Endothelial cell of hepatic sinusoid (primary cell): Measurements from ENCODE around the gene GPR107.

Source experiments
- in situ Hi-C: cut with HindIII; loops from 2 replicates; pipeline ENCODE4 v1.10.0; 2017; ENCODE audit warnings: low sequenced_read_pairs

Gene GPR107

GRCh38 chr9:130027533-130028365 is 26.0 kb upstream of the GPR107 start:
- in situ Hi-C loops: no loop called here

GRCh38 chr9:130028493-130029222 is 25.0 kb upstream of the GPR107 start:
- in situ Hi-C loops: no loop called here

GRCh38 chr9:130029223-130029973 is 24.3 kb upstream of the GPR107 start:
- in situ Hi-C loops: no loop called here

GRCh38 chr9:130030651-130031127 is 23.0 kb upstream of the GPR107 start:
- in situ Hi-C loops: no loop called here

- in situ Hi-C loops: no loop called here
These were observed 19.1 kb upstream of the GPR107 start for GRCh38 chr9:130034570-130034969.

GRCh38 chr9:130036099-130036498 is 17.6 kb upstream of the GPR107 start:
- in situ Hi-C loops: no loop called here

- in situ Hi-C loops: no loop called here
These were observed 14.1 kb upstream of the GPR107 start for GRCh38 chr9:130039528-130040147.

DNA sequence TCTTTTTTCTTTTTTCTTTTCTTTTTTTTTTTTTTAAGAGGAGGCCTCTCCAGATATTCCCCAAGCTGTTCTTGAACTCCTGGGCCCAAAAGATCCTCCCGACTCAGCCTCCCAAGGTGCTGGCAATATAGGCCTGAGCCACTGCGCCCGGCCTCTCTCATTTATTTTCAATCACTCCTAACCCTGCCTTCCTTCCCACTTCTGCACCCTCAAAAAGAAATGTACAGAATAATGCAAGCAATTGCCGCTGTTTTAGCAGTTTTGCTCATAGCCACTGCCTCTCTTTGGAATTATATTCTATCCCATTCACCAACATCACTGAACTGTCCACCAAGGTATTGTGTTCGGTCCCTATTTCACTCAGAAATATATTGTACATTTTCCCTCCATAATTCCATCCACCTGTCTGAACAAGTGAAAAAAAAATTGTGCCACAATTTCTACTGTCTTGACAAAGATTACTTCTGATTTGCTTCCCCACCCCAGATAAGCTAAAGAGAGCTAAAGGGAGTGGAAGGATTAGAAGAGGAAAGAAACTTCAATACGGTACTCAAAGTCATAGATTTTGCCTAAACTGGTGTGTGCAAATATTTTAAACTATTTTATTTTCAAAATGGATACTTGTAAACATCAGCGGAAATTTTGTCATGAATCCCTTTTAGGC is 12.6 kb upstream of the GPR107 start:
- in situ Hi-C loops: no loop called here

- in situ Hi-C loops: no loop called here
These were observed 11.9 kb upstream of the GPR107 start for GRCh38 chr9:130041648-130042405.

DNA sequence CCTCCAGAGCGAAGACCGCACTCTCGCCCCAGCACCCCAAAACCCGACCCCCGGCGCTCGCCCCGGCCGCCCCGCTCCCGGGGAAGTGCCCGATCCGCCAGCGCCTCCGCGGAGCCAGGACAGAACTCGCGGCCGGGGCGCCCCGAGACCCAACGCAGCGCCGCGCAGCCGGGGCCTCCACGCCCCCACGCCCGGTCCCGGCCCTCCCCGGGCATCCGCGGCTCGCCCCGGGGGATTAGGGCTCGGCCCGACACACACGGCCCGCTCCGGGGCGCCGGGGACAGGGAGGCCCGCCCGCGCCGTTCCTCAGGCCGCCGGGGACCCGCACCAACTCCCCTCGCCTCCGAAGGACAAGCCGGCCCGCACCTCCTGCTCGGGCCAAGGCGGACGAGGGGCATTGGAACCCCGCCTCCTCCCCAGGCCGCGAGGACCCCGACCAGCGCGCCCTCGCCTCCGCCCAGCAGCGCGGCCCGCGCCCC is 11.3 kb upstream of the GPR107 start:
- in situ Hi-C loops: no loop called here

DNA sequence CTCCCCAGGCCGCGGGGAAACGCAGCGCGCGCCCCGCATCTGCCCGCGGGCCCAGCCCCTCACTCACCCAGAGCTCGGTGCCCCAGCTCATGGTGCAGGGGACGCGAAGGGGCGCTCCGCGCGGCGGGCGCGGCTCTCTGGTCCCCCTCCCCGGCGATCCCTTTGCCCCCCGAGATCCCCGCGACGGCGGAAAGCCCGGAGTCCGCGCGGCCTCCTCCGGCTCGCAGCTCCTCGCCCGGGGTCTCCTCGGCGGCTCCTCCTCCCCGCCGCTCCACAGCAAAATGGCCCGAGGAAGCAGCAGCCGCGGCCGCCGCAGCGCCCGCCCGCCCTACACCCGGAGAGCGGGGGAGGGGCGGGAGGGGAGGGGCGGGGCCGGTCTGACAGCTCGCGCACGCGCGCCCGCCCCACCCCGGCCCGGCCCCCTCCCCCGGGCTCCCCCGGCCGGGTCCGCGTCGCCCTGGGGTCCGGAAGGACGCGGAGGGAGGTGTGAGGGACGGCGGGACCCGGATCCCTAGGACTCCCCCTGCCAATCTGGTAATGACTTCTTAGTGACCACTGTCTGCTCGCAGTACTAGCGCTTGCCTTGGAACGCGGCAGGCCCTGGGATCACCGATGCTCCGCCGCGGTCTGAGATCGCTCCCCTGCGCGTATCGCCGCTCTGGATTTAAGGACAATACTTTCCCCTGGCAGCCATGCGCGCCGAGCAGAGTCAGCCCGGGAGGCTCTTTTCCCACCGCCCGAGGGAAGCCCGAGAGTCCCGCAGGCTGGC is 10.6 kb upstream of the GPR107 start, which contains the start of gene FNBP1:
Gene FNBP1, minus strand, starts transcription at position 305 of the 769 bp plus-strand sequence. Its CDS starts 214 bp downstream, at position 91.
- in situ Hi-C loops: no loop called here

GRCh38 chr9:130043654-130044623 is 9.8 kb upstream of the GPR107 start:
- in situ Hi-C loops: no loop called here

DNA sequence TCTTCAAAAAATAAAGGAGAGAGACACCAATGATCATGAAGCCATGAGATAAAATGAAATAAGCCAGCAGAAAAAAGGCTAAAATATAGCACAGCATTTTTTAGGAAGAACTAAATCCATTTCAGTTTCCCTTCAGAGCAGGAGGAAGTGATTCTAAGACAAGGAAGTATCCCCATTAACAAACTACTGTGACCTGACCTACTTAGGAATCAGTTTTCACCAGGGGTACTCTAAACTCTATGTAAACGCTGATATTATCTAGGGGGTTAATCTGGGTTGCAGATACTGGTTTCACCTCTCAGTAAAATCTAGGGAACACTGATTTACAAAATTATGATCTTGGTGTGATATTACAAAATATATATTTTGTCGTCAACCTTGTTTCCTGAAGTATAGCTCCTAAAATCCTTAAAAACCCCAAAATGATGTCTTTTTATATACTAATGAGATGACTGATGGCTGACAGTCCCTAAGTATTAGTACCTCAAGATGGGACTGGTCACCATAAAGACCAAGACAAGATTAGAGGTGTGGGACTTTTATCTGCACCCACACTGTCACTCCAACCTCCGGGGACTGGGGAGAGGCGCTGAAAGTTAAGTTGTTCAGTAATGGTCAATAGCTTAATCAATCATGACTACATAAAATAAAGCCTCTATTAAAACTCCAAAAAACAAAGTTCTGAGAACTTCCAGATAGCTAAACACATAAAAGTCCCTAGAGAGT is 7.8 kb upstream of the GPR107 start:
- in situ Hi-C loops: no loop called here

- in situ Hi-C loops: loop anchor here (5.0 to 10.0 kb wide), 4 partner anchors 57 to 215 kb away; partner anchors contain the start of genes C9orf78 and USP20
These were observed 4.1 kb upstream of the GPR107 start for GRCh38 chr9:130049431-130050210.

DNA sequence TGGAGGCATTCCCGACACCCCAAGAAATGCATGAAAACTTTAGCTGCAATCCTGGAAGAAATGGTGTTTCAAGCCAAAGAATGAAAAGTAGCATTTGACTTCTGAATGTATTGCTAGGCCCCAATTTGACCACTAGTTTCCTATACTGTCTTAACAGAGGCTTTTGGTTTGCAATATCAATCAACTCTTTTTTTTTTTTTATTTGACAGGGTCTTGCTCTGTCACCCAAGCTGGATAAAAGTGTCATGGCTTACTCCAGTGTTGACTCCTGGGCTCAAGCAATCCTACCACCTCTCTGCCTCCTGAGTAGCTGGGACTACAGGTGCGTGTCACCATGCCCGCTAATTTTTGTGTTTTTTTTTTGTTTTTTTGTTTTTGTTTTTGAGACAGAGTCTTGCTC is 3.2 kb upstream of the GPR107 start:
- in situ Hi-C loops: loop anchor here (5.0 to 10.0 kb wide), 4 partner anchors 58 to 216 kb away; partner anchors contain the start of genes C9orf78 and USP20

DNA sequence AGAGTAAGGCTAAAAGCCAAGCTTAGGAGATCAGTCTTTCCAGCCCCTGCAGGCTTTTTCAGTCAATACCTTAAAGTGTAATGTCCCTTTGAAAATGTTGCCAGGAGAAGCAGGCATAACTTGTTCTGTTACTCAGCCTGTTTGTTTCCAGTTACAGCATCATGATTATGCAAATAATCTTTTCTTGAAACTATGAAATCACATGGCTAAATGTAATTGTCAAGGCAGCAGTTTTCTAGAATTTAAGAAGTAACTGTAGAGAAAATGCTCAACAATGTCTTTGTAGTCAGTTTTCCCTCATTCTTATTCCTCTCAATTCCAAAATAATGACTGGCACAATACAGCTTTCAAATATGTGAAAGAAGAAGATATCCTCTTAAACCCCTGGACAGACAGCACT is 1.9 kb upstream of the GPR107 start:
- in situ Hi-C loops: loop anchor here (5.0 to 10.0 kb wide), 4 partner anchors 60 to 217 kb away; partner anchors contain the start of genes C9orf78 and USP20
